ENCODE data around the gene UGT2B15.
A peak's percentile ranks its signal among the peaks of the same experiment; 100 is the strongest.
"Not testable (repeated sequence)": the region's sequence is repeated elsewhere in the genome, so short reads cannot be mapped to it uniquely, and the experiment has no call there.

The UGT2B15 gene

DNA sequence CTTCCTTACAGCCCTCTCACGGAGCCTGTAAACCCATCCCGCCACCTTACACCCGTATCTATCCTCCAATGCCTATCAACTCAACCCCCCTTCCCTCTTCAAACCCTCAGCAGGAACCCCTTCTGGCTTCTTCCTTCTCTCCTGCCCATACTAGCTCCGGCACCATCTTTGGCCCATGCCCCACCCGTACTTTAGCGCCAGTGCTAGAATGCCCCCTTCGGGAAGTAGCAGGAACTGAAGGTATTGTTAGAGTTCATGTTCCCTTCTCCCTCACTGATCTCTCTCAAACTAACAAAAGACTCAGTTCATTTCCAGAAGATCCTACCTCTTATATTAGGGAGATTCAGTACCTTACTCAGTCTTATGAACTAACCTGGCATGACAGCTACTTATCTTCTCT is 2.7 kb upstream of the UGT2B15 start:
- Histone ChIP-seq H3K4me3 (replicated peaks; ENCODE audit: low read depth, low read length) (no peak overlapping the region), H3K36me3 (ENCODE audit: control insufficient read depth, insufficient read depth, low read length) (no peaks in the 10 kb centered on the region), H3K27me3 (replicated peaks; ENCODE audit: control insufficient read depth, insufficient read depth, low read length) (no peaks in the 10 kb centered on the region)
- TF ChIP-seq, protein P1, sequence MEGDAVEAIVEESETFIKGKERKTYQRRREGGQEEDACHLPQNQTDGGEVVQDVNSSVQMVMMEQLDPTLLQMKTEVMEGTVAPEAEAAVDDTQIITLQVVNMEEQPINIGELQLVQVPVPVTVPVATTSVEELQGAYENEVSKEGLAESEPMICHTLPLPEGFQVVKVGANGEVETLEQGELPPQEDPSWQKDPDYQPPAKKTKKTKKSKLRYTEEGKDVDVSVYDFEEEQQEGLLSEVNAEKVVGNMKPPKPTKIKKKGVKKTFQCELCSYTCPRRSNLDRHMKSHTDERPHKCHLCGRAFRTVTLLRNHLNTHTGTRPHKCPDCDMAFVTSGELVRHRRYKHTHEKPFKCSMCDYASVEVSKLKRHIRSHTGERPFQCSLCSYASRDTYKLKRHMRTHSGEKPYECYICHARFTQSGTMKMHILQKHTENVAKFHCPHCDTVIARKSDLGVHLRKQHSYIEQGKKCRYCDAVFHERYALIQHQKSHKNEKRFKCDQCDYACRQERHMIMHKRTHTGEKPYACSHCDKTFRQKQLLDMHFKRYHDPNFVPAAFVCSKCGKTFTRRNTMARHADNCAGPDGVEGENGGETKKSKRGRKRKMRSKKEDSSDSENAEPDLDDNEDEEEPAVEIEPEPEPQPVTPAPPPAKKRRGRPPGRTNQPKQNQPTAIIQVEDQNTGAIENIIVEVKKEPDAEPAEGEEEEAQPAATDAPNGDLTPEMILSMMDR (IDR thresholded peaks at IDR 0.05; ENCODE audit: insufficient read depth, low read length, poor library complexity, severe bottlenecking): peak; percentile 39
- DNase-seq (ENCODE audit: extremely low read depth, insufficient read length): no peak

DNA sequence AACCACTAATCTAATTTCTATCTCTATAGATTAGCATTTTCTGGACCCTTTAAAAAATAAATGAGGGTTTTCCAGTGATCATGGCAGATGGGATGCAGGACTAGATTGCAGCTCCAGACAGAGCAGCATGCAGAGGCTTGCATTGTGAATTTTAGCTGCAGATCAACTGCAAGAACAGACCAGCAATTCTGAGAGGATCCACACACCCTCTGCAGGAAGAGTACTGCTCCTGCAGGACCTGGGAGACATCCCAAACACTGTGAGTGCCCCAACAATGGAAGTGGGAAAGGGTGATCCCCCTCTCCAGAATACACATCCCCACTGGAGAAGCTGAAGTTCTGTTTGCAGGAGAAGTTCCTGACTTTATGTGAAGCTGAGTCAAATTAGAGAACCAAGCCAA is 765 bp upstream of the UGT2B15 start:
- not testable (repeated sequence) for DNase-seq (ENCODE audit: extremely low read depth, insufficient read length)

DNA sequence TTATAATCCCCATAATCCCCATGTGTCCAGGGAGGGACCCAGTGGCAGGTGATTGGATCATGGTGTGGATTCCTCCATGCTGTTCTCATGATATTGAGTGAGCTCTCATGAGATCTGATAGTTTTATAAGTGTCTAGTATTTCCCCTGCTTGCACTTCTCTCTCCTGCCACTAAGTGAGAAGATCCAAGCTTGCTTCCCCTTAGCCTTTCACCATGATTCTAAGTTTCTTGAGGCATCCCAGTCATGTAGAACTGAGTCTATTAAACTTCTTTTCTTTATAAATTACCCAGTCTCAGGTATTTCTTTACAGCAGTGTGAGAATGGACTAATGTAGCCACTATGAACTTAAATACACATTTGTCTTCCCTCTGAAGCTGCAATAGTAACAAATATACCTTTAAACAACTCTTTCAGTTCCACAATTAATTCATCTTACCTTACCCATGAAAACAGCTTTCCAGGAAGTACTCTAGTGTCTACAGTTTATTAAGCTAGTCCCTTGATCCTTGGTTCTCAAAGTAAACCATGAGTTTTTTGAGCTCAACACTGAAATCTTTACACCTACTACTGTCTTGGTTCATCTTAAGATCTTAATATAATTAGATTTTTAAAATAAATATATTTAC is 1.8 kb downstream of the UGT2B15 start:
- DNase-seq (ENCODE audit: extremely low read depth, insufficient read length); H3K27me3 ChIP-seq (replicated peaks; ENCODE audit: control insufficient read depth, insufficient read depth, low read length); H3K4me3 ChIP-seq (replicated peaks; ENCODE audit: low read depth, low read length): not testable (repeated sequence)

More for the DNA sequence above, 765 bp upstream of the UGT2B15 start:
- not testable (repeated sequence) for H3K27me3 ChIP-seq (replicated peaks; ENCODE audit: control insufficient read depth, insufficient read depth, low read length); H3K4me3 ChIP-seq (replicated peaks; ENCODE audit: low read depth, low read length); H3K36me3 ChIP-seq (ENCODE audit: control insufficient read depth, insufficient read depth, low read length)

DNA sequence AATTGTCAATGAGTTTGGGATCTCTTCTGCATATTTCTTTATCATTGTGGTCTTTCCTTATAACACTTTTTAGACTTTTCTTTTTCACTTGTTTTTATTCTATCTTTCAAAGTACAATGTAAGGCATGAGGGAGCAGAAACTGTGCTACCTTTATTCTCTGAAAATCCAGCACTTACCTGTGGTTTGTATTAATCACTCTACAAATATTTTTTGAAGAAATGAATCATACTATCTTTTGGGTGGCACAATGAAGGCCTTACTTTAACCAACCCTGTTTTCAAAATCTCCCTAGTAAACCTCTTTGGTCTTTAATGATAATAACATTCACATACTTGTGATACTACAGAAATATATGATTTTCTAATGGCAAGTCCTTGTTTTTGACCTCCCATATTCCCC is 2.9 kb downstream of the UGT2B15 start:
- DNase-seq (ENCODE audit: extremely low read depth, insufficient read length); H3K36me3 ChIP-seq (ENCODE audit: control insufficient read depth, insufficient read depth, low read length); H3K27me3 ChIP-seq (replicated peaks; ENCODE audit: control insufficient read depth, insufficient read depth, low read length); H3K4me3 ChIP-seq (replicated peaks; ENCODE audit: low read depth, low read length): not testable (repeated sequence)

More for the DNA sequence above, 1.8 kb downstream of the UGT2B15 start:
- not testable (repeated sequence) for H3K36me3 ChIP-seq (ENCODE audit: control insufficient read depth, insufficient read depth, low read length)

DNA sequence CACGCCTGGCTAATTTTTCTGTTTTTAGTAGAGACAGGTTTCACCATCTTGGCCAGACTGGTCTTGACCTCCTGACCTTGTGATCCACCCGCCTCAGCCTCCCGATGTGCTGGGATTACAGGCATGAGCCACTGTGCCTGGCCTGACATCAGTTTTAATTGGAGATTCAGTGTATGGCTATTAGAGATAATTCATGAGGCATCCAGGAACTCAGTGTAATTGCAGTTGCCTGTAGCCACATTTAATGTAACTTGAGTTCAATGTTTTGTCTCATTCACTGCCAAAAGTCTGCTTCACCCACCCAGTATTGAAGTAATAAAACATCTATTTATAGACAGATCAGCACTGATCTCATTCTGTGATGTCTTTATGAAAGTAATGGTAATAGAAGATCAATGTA is 5.7 kb downstream of the UGT2B15 start:
- not testable (repeated sequence) for H3K4me3 ChIP-seq (replicated peaks; ENCODE audit: low read depth, low read length); H3K27me3 ChIP-seq (replicated peaks; ENCODE audit: control insufficient read depth, insufficient read depth, low read length); H3K36me3 ChIP-seq (ENCODE audit: control insufficient read depth, insufficient read depth, low read length); DNase-seq (ENCODE audit: extremely low read depth, insufficient read length)

DNA sequence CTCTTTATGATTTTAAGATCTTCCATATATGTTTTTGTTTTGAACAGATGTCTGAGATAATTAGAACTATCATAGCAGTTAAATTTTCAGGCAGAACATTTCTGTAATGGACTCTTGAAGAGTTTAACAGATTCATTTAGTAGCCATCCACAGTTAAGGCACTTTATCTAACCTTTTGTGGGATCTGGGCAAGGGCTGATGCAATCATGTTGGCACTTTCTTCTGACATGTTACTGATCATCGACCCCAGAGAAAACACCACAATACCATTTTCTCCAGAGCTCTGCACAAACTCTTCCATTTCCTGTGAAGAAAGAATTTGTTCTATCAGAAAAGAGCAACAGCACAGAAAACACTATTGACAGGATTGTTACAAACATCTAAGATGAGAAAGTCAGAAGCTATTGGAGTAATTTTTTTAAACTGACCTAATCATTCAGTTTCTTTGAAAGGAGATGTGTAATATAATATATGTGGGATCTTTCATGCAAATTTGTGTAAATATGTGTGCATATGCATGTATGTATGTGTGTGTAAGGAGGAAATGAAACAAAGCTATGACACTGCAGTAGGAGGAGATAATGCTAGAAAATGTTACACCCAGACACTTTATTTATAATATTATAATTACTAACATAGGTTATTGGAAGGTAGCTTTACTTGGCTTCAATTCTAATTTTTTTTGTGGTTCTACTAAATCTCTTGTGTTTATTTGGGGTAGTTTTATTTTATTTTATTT is 7.4 kb downstream of the UGT2B15 start:
- not testable (repeated sequence) for H3K27me3 ChIP-seq (replicated peaks; ENCODE audit: control insufficient read depth, insufficient read depth, low read length); H3K36me3 ChIP-seq (ENCODE audit: control insufficient read depth, insufficient read depth, low read length); H3K4me3 ChIP-seq (replicated peaks; ENCODE audit: low read depth, low read length); DNase-seq (ENCODE audit: extremely low read depth, insufficient read length)

DNA sequence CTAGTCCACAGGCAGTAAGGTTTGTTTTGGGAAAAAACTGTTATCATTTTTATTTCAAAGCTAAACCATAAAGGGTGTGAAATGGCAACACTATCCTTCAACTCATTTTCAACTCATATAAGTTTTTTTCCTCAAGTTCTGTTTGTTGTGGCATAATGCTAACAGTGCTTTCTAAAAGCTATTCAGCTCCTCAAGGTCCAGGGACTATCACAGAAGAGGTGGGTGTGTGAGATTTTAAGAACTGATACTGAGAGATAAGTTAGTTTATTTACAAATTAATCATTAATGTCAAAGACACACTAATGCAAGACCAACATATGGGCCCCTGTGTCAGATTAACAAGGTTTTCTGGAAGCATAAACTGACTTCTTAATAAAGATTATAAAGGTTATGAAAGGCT is 11.8 kb downstream of the UGT2B15 start:
- TF ChIP-seq, protein P1 (IDR thresholded peaks at IDR 0.05; ENCODE audit: insufficient read depth, low read length, poor library complexity, severe bottlenecking): no peak
- H3K27me3 ChIP-seq (replicated peaks; ENCODE audit: control insufficient read depth, insufficient read depth, low read length): no peaks in the 10 kb centered on the region
- no peak for DNase-seq (ENCODE audit: extremely low read depth, insufficient read length)
- H3K4me3 ChIP-seq (replicated peaks; ENCODE audit: low read depth, low read length): no peak overlapping the region
- H3K36me3 ChIP-seq (ENCODE audit: control insufficient read depth, insufficient read depth, low read length): no peaks in the 10 kb centered on the region

DNA sequence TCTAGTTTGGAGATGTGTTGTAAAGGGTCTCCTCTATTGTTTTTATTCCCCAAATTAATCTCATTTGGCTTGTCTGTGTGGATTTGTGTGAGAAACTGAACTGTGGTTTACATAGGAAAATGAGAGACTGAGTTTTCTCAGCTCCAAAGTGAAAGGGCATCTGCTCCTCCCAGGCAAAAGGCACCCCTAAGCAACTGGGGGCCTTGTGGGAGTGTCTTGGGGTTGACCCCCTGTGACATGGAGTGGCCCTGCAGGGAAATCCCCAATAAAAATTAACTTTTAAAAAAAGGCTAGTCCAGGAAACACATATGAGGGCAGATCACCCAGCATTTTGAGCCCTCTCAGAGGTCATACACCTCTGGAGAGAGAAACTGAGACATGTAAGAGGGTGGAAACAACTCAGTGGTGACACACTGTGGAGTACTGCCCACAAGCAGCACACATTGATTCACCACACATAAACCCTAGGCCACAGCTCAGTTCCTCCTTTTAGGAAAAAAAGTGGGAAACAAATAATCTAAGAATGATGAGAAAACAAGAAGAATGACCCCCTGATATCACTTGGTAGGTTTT is 13.3 kb downstream of the UGT2B15 start:
- H3K36me3 ChIP-seq (ENCODE audit: control insufficient read depth, insufficient read depth, low read length); H3K27me3 ChIP-seq (replicated peaks; ENCODE audit: control insufficient read depth, insufficient read depth, low read length); H3K4me3 ChIP-seq (replicated peaks; ENCODE audit: low read depth, low read length); DNase-seq (ENCODE audit: extremely low read depth, insufficient read length): not testable (repeated sequence)

DNA sequence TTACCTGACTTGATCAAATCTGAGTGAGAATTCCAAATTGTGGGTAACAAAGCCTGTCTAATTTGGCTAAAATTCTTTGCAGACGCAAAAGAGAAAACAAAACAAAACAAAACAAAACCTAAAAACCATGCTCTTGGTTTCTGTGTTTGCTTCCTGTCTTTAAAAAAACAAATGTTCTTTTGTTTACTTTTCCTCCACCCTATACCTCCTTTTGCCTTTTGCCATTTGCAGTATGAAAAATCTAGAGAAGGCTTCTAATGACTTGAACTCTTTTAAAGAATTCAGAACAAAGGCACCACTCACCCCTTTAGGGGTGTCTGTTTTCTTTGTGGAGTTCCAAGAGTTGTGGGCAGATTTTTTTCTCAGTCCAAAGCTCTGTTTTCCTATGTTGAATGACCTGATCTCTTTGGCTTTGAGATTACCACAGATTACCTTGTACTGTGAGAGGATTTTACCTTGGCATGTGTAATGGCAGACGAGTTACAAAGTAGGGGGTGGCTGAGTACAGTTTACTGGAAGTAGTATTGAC is 13.9 kb downstream of the UGT2B15 start:
- not testable (repeated sequence) for H3K4me3 ChIP-seq (replicated peaks; ENCODE audit: low read depth, low read length)

More for the DNA sequence above, 13.9 kb downstream of the UGT2B15 start:
- DNase-seq (ENCODE audit: extremely low read depth, insufficient read length); H3K36me3 ChIP-seq (ENCODE audit: control insufficient read depth, insufficient read depth, low read length); H3K27me3 ChIP-seq (replicated peaks; ENCODE audit: control insufficient read depth, insufficient read depth, low read length): not testable (repeated sequence)

All from GM06990 (cell line).